Pancreas (tissue), 10 donors: Measurements from ENCODE around the gene HLF. TPM values are rescaled to one million over a fixed set of nuclear protein-coding genes. Genes with fewer than 3 reads are reported as not detected.

ENCODE experiments used
- ATAC-seq, 4 donors: fragments of 200-7000 bp; cut with Tn5 transposase; one replicate each; pipeline versions ENCODE4 v1.8.0 to v1.9.1; 2020; ENCODE audit warnings: mild to moderate bottlenecking in 4 of 4, moderate library complexity in 4 of 4
- DNase-seq, 6 donors: peaks; one replicate each; pipeline ENCODE4 v3.0.0-alpha.2; 2020
- FAIRE-seq: peaks from 2 replicates; lab custom pipeline; 2012; peaks lifted over from hg19 to GRCh38; lab: Jason Lieb, UNC
- H3K27ac ChIP-seq, 4 donors: fragments of 200-600 bp; sonication (generic); 1 replicate in 3 of 4; 2 replicates in 1 of 4; pipeline versions ENCODE4 v1.5.0 to v1.8.0; 2020
- H3K27me3 ChIP-seq, 4 donors: fragments of 200-600 bp; one replicate each; pipeline ENCODE4 v1.8.0; 2021
- H3K36me3 ChIP-seq, 3 donors: fragments of 200-600 bp; sonication (generic) in 1 of 3; one replicate each; pipeline versions ENCODE4 v1.5.0 to v1.8.0; 2020 to 2021
- H3K4me1 ChIP-seq, 3 donors: fragments of 200-600 bp; one replicate each; pipeline ENCODE4 v1.8.0; 2021
- H3K4me3 ChIP-seq, 4 donors: fragments of 200-600 bp; sonication (generic) in 2 of 4; one replicate each; pipeline versions ENCODE4 v1.5.0 to v1.8.0; 2020 to 2021
- H3K9me3 ChIP-seq, 4 donors: fragments of 200-600 bp; one replicate each; pipeline ENCODE4 v1.8.0; 2021
- CTCF ChIP-seq, 4 donors: fragments of 200-600 bp; sonication (generic) in 3 of 4; IDR thresholded peaks; one replicate each; pipeline versions ENCODE4 v1.5.0 to v1.8.0; 2021; ENCODE audit warnings: antibody characterized with exemption in 4 of 4
- WGBS, 2 donors: extraction: QIAGEN DNeasy Blood & Tissue Kit; methylation state at CpG; one replicate each; pipeline ENCODE4 v1.1.7; 2013; 5-methylcytosine and 5-hydroxymethylcytosine counted together
- intact Hi-C, 3 donors: fragments of 100-400 bp; cut with DNase I; formaldehyde crosslinking; loops; one replicate each; pipeline versions ENCODE4 v1.11.1 to v1.14.2; 2022
- polyA plus RNA-seq, 2 donors: library from polyadenylated mRNA; stranded (reverse); fragments of 200-250 nt; gene quantifications; one replicate each; pipeline ENCODE4 v1.2.3, GENCODE V29; 2013
- total RNA-seq, 6 donors: library from RNA; stranded (reverse); fragmentation: NEBNext Ultra II Directional in 4 of 6; extraction: Animal tissue kit (Norgen Biotek cat#: 25700) in 4 of 6; gene quantifications; one replicate each; pipeline versions ENCODE4 v1.2.1 to v1.2.4, GENCODE V29; 2021 to 2023
- donor health status: healthy with polysubstance abuse.
- donor health status: DM: no; HTN: no; CAD: no; lungs with moderate emphysema.
- donor health status: DM: no; HTN: no; CAD: no.
- donor health status: control.
- donor health status: control.
- donor health status: Bipolar disorder and iron deficiency.
- donor health status: DM: yes; HTN: yes; CAD: no.
- donor health status: DM: no; HTN: no; CAD: no.
- donor health status: DM: no; HTN: no; CAD: no.
- donor health status: DM: yes; HTN: yes; CAD: no.

HLF gene
- total and polyA plus RNA-seq, 8 donors, result 1.2 to 4.6 (median 2.2) TPM

GRCh38 chr17:55288356-55289105 is 23.8 kb downstream of the HLF start:
- no peak for ATAC-seq

GRCh38 chr17:55289106-55289446 is 24.3 kb downstream of the HLF start:
- H3K36me3 ChIP-seq, result no peaks in the 10 kb centered on the region
- H3K27me3 ChIP-seq, result no peaks in the 10 kb centered on the region
- H3K27ac ChIP-seq, result no peak overlapping the region
- intact Hi-C loops, result no loop called here
- ATAC-seq (no peak), FAIRE-seq (no peak), DNase-seq (no peak)
- H3K9me3 ChIP-seq, result no peaks in the 10 kb centered on the region
- no peak overlapping the region for H3K4me3 ChIP-seq
- TF ChIP-seq CTCF (IDR thresholded peaks at IDR 0.05), result no peak
- 85 to 96% methylated on average over 1 of the region's 1 CpG for WGBS, 2 donors
- H3K4me1 ChIP-seq, result peaks cover 10 to 35% (median 22%) of the 10 kb centered on the region in 3 donors

More at GRCh38 chr17:55288356-55289105, 23.8 kb downstream of the HLF start:
- no peaks in the 10 kb centered on the region for H3K36me3 ChIP-seq
- intact Hi-C loops, result no loop called here
- no peaks in the 10 kb centered on the region for H3K9me3 ChIP-seq
- FAIRE-seq (no peak), DNase-seq (no peak)
- peaks cover 10 to 40% (median 22%) of the 10 kb centered on the region in 3 donors for H3K4me1 ChIP-seq
- no peaks in the 10 kb centered on the region for H3K27me3 ChIP-seq
- H3K27ac ChIP-seq, result no peak overlapping the region
- no peak overlapping the region for H3K4me3 ChIP-seq
- TF ChIP-seq CTCF (IDR thresholded peaks at IDR 0.05), result no peak
- 95 to 96% methylated on average over 7 of the region's 7 CpGs for WGBS, 2 donors

GRCh38 chr17:55289978-55290377 is 25.2 kb downstream of the HLF start:
- no peak overlapping the region for H3K4me3 ChIP-seq
- no peak for DNase-seq
- no peaks in the 10 kb centered on the region for H3K36me3 ChIP-seq
- WGBS, 2 donors, result 93 to 94% methylated on average over 4 of the region's 4 CpGs
- H3K27ac ChIP-seq, result no peak overlapping the region
- H3K4me1 ChIP-seq, result peaks cover 8 to 27% (median 16%) of the 10 kb centered on the region in 3 donors
- no peak for ATAC-seq
- no peak for FAIRE-seq
- TF ChIP-seq CTCF (IDR thresholded peaks at IDR 0.05), result no peak
- intact Hi-C loops, result no loop called here
- no peaks in the 10 kb centered on the region for H3K9me3 ChIP-seq
- H3K27me3 ChIP-seq, result no peaks in the 10 kb centered on the region

GRCh38 chr17:55290492-55291113 is 25.8 kb downstream of the HLF start:
- FAIRE-seq, result no peak
- no peaks in the 10 kb centered on the region for H3K27me3 ChIP-seq
- H3K9me3 ChIP-seq, result no peaks in the 10 kb centered on the region
- H3K4me3 ChIP-seq, result no peak overlapping the region
- DNase-seq, result no peak
- TF ChIP-seq CTCF (IDR thresholded peaks at IDR 0.05), result no peak
- ATAC-seq, result no peak
- intact Hi-C loops, result no loop called here
- WGBS, 2 donors, result 86 to 91% methylated on average over 5 of the region's 5 CpGs
- no peaks in the 10 kb centered on the region for H3K36me3 ChIP-seq
- H3K4me1 ChIP-seq, result peaks cover 5 to 22% (median 10%) of the 10 kb centered on the region in 3 donors
- H3K27ac ChIP-seq, result no peak overlapping the region

- no peaks in the 10 kb centered on the region for H3K9me3 ChIP-seq
- ATAC-seq, result no peak
- TF ChIP-seq CTCF (IDR thresholded peaks at IDR 0.05), result no peak
- no peak overlapping the region for H3K4me3 ChIP-seq
- H3K27me3 ChIP-seq, result no peaks in the 10 kb centered on the region
- no peaks in the 10 kb centered on the region for H3K36me3 ChIP-seq
- no peak for FAIRE-seq
- H3K27ac ChIP-seq, result no peak overlapping the region
- WGBS, 2 donors, result 95 to 96% methylated on average over 1 of the region's 1 CpG
- H3K4me1 ChIP-seq, result peaks cover 5 to 18% (median 6%) of the 10 kb centered on the region in 3 donors
- no peak for DNase-seq
- intact Hi-C loops, result no loop called here
These were observed 26.4 kb downstream of the HLF start for GRCh38 chr17:55291114-55291507.
